ENCODE measurements around the gene IL11RA. TPM values are rescaled to one million over a fixed set of nuclear protein-coding genes. Genes with fewer than 3 reads are reported as not detected.
A peak's percentile ranks its signal among the peaks of the same experiment; 100 is the strongest.

IL11RA gene
- total and polyA plus RNA-seq, 9 of the 15 experiments (the other 6 are each of a cell fraction or from before 2014, with no cell fraction given): 0.11 to 5.8 (median 2.8) TPM

GRCh38 chr9:34651876-34652601 lies at the start of gene IL11RA (continued):
- TF ChIP-seq ELF2 (CRISPR knock-in tag; IDR thresholded peaks at IDR 0.05): no peak
- no peak for TF ChIP-seq ARID3B (CRISPR knock-in tag; IDR thresholded peaks at IDR 0.05; ENCODE audit: borderline replicate concordance)
- TF ChIP-seq CXXC5 (CRISPR knock-in tag; IDR thresholded peaks at IDR 0.05): peak; percentile 46
- 0 out of 2 replicates have a peak, but pooled peaks have one; percentile 59 for TF ChIP-seq GABPB1 (CRISPR knock-in tag; IDR thresholded peaks at IDR 0.05)
- peak; percentile 47 to 67; a peak in 2 of 4 replicates for TF ChIP-seq SIN3A (IDR thresholded peaks at IDR 0.05; ENCODE audit: borderline replicate concordance in 2 of 2, control insufficient read depth in 1 of 2, low read depth in 2 of 2, low read length in 2 of 2)
- no peak for TF ChIP-seq EHMT2 (IDR thresholded peaks at IDR 0.05)
- no peak for TF ChIP-seq ILK (tag; IDR thresholded peaks at IDR 0.05; ENCODE audit: borderline replicate concordance, low read depth)
- peak; percentile 67 for TF ChIP-seq RBFOX2 (IDR thresholded peaks at IDR 0.05; ENCODE audit: low read depth, low read length)
- no peak for TF ChIP-seq NR1H2 (CRISPR knock-in tag; IDR thresholded peaks at IDR 0.05)
- TF ChIP-seq POLR2AphosphoS5 (IDR thresholded peaks at IDR 0.05; ENCODE audit: control insufficient read depth, insufficient read depth, low read depth, low read length): peak; percentile 35; the same call in 1 of the 2 replicates
- TF ChIP-seq FOXK2 (conservative IDR thresholded peaks at IDR 0.05 in 1 of 2, IDR thresholded peaks at IDR 0.05 in 1 of 2; ENCODE audit: low read depth in 2 of 2): peak; percentile 23 to 34; a peak in 1 of 4 replicates
- 0 out of 2 replicates have a peak, but pooled peaks have one; percentile 44 for TF ChIP-seq ESRRA (IDR thresholded peaks at IDR 0.05; ENCODE audit: borderline replicate concordance, low read depth)
- TF ChIP-seq HDAC1 (IDR thresholded peaks at IDR 0.05): peak in 1 of 2 experiments; percentile 87; a peak in 2 of 4 replicates
- no peak for TF ChIP-seq NONO (IDR thresholded peaks at IDR 0.05; ENCODE audit: low read depth in 2 of 2, low read length in 1 of 2)
- peak; percentile 60; the same call in 1 of the 2 replicates for TF ChIP-seq SMARCA4 (IDR thresholded peaks at IDR 0.05)
- TF ChIP-seq DPF2 (IDR thresholded peaks at IDR 0.05): peak; percentile 53
- TF ChIP-seq ZKSCAN8 (CRISPR knock-in tag; IDR thresholded peaks at IDR 0.05): no peak
- no peak for TF ChIP-seq KLF10 (CRISPR knock-in tag; IDR thresholded peaks at IDR 0.05)
- peak; percentile 50; the same call in 1 of the 2 replicates for TF ChIP-seq SP1 (CRISPR knock-in tag; IDR thresholded peaks at IDR 0.05)
- TF ChIP-seq ZNF511 (CRISPR knock-in tag; IDR thresholded peaks at IDR 0.05): no peak
- TF ChIP-seq MYC (IDR thresholded peaks at IDR 0.05; ENCODE audit: low read depth, low read length): peak; percentile 43; the same call in 1 of the 2 replicates
- no peak for TF ChIP-seq MYC (CRISPR knock-in tag; IDR thresholded peaks at IDR 0.05; ENCODE audit: borderline replicate concordance, low read depth)
- TF ChIP-seq HNRNPLL (IDR thresholded peaks at IDR 0.05; ENCODE audit: low read depth, low read length, poor library complexity, severe bottlenecking): no peak
- peak; percentile 35; the same call in 1 of the 2 replicates for TF ChIP-seq OTX1 (CRISPR knock-in tag; IDR thresholded peaks at IDR 0.05)
- peak; percentile 58; the same call in 1 of the 2 replicates for TF ChIP-seq TFAP4 (CRISPR knock-in tag; IDR thresholded peaks at IDR 0.05; ENCODE audit: borderline replicate concordance)
